Measurements from ENCODE around the gene GSDMA.

GRCh38 chr17:39921323-39921722, 41.5 kb upstream of the GSDMA start:
- TF ChIP-seq CTCF (IDR thresholded peaks at IDR 0.05) (no peak), POLR2A (IDR thresholded peaks at IDR 0.05) (no peak)
